SU-DHL-6 (cell line): Measurements from ENCODE around the gene ZNF687.

ENCODE experiments used
- H2AFZ ChIP-seq: fragments of 200-600 bp; sonication (generic); 2 replicates; pipeline ENCODE4 v1.6.1; 2014; ENCODE audit warnings: low read depth, mild to moderate bottlenecking, moderate library complexity, mixed read lengths, antibody characterized with exemption, low read length; ENCODE audit not compliant: severe bottlenecking
- H3F3A ChIP-seq: fragments of 200-600 bp; shearing (Covaris generic); 2 replicates; pipeline ENCODE4 v1.6.0; 2016; ENCODE audit warnings: antibody characterized with exemption, mild to moderate bottlenecking; ENCODE audit not compliant: insufficient read depth
- H3K27ac ChIP-seq: fragments of 200-600 bp; sonication (generic); 2 replicates; pipeline ENCODE4 v1.5.1; 2016; ENCODE audit warnings: low read depth, mild to moderate bottlenecking, low read length, moderate library complexity, mixed read lengths
- H3K27me3 ChIP-seq: fragments of 200-600 bp; sonication (generic), shearing (Covaris generic); 2 replicates; pipeline ENCODE4 v1.6.0; 2014; ENCODE audit warnings: mild to moderate bottlenecking, low read length
- H3K36me3 ChIP-seq: fragments of 200-600 bp; sonication (generic); 2 replicates; pipeline ENCODE4 v1.6.1; 2014; ENCODE audit warnings: mild to moderate bottlenecking, low read length, mixed read lengths
- H3K4me2 ChIP-seq: fragments of 300-600, 200-600 bp; shearing (Covaris generic), sonication (generic); 2 replicates; pipeline ENCODE4 v1.6.0; 2014; ENCODE audit warnings: low read length, low read depth, mild to moderate bottlenecking; ENCODE audit not compliant: poor library complexity, severe bottlenecking
- H3K4me3 ChIP-seq: fragments of 200-600 bp; sonication (generic); 2 replicates; pipeline ENCODE4 v1.5.1; 2014; ENCODE audit warnings: antibody characterized with exemption, low read length, mild to moderate bottlenecking, mixed read lengths; ENCODE audit not compliant: insufficient read depth, poor library complexity, severe bottlenecking
- H3K79me2 ChIP-seq: fragments of 200-600 bp; sonication (generic); 2 replicates; pipeline ENCODE4 v1.6.1; 2014; ENCODE audit warnings: mild to moderate bottlenecking, low read length, moderate library complexity; ENCODE audit not compliant: insufficient read depth
- H3K9ac ChIP-seq: fragments of 200-600 bp; sonication (generic); 2 replicates; pipeline ENCODE4 v1.7.0; 2014; ENCODE audit warnings: mild to moderate bottlenecking, low read length
- H3K9me2 ChIP-seq: fragments of 200-600 bp; sonication (generic); replicated peaks from 2 replicates; pipeline ENCODE4 v1.6.1; 2014; ENCODE audit warnings: low read length; ENCODE audit not compliant: insufficient read depth
- H3K9me3 ChIP-seq: fragments of 200-600 bp; sonication (generic); 2 replicates; pipeline ENCODE4 v1.6.1; 2014; ENCODE audit warnings: low read length, mixed read lengths; ENCODE audit not compliant: insufficient read depth
- H4K20me1 ChIP-seq: fragments of 200-600 bp; sonication (generic); 2 replicates; pipeline ENCODE4 v1.6.1; 2014; ENCODE audit warnings: low read depth, mild to moderate bottlenecking, antibody characterized with exemption, low read length, moderate library complexity, mixed read lengths
- CTCF ChIP-seq: fragments of 200-600 bp; sonication (generic); IDR thresholded peaks from one replicate; pipeline ENCODE4 v1.5.1; 2017; ENCODE audit warnings: antibody characterized with exemption, mild to moderate bottlenecking, low read length, moderate library complexity; ENCODE audit not compliant: insufficient read depth, poor library complexity, severe bottlenecking
- EZH2phosphoT487 ChIP-seq: fragments of 200-600 bp; sonication (generic), shearing (Covaris generic); conservative IDR thresholded peaks from 2 replicates; pipeline ENCODE4 v1.6.1; 2018; ENCODE audit warnings: mild to moderate bottlenecking, antibody characterized with exemption, low read length, moderate library complexity, mixed read lengths

ZNF687 gene

GRCh38 chr1:151237678-151238466, 44.2 kb upstream of the ZNF687 start:
- H2AFZ ChIP-seq, result no peak overlapping the region
- H3K4me2 ChIP-seq, result no peak overlapping the region
- H3K27me3 ChIP-seq, result no peaks in the 10 kb centered on the region
- no peaks in the 10 kb centered on the region for H3F3A ChIP-seq
- no peaks in the 10 kb centered on the region for H3K79me2 ChIP-seq
- no peak for TF ChIP-seq CTCF
- TF ChIP-seq EZH2phosphoT487, result no peak
- H3K9me3 ChIP-seq, result no peaks in the 10 kb centered on the region
- peaks cover 47% of the 10 kb centered on the region for H3K36me3 ChIP-seq
- H4K20me1 ChIP-seq, result no peaks in the 10 kb centered on the region
- no peak overlapping the region for H3K9ac ChIP-seq
- H3K9me2 ChIP-seq, result no peaks in the 10 kb centered on the region
- H3K4me3 ChIP-seq, result no peak overlapping the region
- no peak overlapping the region for H3K27ac ChIP-seq

- Histone ChIP-seq H4K20me1 (no peaks in the 10 kb centered on the region), H3K36me3 (peaks cover 49% of the 10 kb centered on the region), H3K4me3 (no peak overlapping the region), H3K79me2 (no peaks in the 10 kb centered on the region), H3K27ac (no peak overlapping the region), H3K27me3 (no peaks in the 10 kb centered on the region), H3K9me3 (no peaks in the 10 kb centered on the region), H3K9ac (no peak overlapping the region), H3F3A (no peaks in the 10 kb centered on the region), H2AFZ (no peak overlapping the region), H3K9me2 (no peaks in the 10 kb centered on the region), H3K4me2 (no peak overlapping the region)
- TF ChIP-seq EZH2phosphoT487, result no peak
- TF ChIP-seq CTCF, result no peak
Measured at GRCh38 chr1:151238467-151238739, 43.7 kb upstream of the ZNF687 start.

- no peaks in the 10 kb centered on the region for H3F3A ChIP-seq
- H3K27ac ChIP-seq, result no peak overlapping the region
- H3K9me3 ChIP-seq, result no peaks in the 10 kb centered on the region
- H3K27me3 ChIP-seq, result no peaks in the 10 kb centered on the region
- H3K36me3 ChIP-seq, result peaks cover 39% of the 10 kb centered on the region
- TF ChIP-seq EZH2phosphoT487 (no peak), CTCF (no peak)
- no peaks in the 10 kb centered on the region for H3K79me2 ChIP-seq
- H3K4me3 ChIP-seq, result no peak overlapping the region
- no peaks in the 10 kb centered on the region for H3K9me2 ChIP-seq
- no peak overlapping the region for H3K9ac ChIP-seq
- H2AFZ ChIP-seq, result no peak overlapping the region
- H3K4me2 ChIP-seq, result no peak overlapping the region
- H4K20me1 ChIP-seq, result no peaks in the 10 kb centered on the region
Measured at GRCh38 chr1:151242442-151242841, 39.7 kb upstream of the ZNF687 start.
